Measurements from ENCODE around the gene LSM5.

Gene LSM5

DNA sequence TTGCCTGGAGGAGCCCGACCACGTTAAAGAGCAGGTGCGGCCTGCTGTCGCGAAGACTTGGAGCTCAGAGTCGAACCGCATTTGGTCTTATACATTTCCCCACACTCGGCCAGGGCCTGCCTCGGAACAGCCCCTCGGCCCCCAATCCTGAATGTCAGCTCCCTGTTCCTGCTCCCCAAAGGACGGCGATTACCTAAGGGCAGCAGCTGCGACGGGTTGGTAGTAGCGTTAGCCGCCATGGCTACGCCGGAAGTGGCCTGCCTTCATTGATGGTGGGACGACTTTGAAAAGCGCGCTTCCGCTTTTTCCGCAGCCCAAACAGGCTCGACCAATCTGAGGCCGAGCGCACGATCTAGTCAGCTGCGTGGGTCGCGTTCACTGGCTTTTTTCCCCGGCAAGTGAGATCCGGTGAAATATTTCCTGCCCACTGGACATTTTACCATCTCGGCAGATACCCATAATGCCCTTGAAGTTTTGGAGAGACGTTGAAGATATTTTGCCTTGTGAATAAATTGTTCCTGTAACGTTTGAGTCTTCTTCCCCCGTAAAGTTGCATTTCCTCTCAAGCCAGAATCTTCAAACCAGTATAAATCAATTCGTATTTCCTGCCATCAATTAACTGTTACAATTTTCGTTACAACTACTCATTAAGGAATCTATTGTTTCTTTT, at the start of gene LSM5:
Gene LSM5 (minus strand): TSS at position 254 of the 670 bp plus-strand sequence. CDS start 15 bp downstream, at position 239.
- peak; percentile 80 to 91 (median 85) for DNase-seq

DNA sequence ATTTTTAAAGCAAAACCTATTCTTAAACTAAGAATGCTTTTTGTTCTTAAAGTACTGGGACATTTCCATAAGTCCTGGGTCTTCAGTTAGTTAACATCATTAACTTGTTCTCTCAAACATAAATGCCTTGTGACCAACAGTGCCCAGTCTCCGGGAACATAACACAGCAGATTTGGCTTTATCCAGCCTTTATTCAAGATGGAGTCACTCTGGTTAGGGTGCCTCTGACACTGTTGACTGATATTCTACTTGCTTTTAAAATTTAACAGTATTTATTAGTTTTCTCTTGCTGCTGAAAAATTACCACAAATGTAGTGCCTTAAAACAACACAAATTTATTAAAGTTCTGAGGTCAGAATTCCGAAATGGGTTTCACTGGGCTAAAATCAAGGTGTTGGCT, 49.2 kb upstream of the LSM5 start:
- DNase-seq = no peak

DNA sequence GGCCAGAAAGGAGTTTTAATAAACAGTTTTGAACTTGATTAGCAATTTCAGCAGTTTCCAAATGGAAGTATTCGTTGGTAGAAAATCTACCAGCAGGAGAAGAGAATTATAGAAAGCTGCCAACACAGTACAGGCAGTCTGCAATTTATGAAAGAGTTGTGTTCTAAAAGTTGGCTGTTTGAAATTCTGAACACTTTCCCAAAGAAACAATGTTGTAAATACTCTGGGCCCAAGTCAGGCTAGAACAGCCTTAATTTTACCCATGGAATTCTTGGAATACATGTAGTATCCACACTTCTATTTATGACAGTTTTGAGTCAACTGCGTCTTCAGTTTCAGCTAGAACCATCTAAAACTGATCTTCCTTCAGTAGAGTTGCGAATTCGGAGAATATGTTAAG, 47.6 kb upstream of the LSM5 start:
- no peak for DNase-seq

DNA sequence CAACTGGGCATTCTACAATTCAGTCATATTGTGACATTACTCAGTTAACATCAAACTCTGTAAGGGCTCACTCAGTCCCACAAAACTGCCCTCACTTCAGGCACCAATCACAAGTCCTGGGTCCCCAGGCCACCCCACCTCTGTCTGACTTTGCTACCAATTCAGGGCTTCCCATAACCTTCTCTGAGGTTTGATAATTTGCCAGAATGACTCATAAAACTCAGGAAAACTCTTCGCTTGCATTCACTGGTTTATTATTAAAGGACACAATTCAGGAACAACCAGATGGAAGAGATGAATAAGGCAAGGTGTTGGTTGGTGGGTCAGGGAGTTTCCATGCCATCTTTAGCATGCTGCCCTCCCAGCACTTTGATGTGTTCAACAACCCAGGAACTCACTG, 46.4 kb upstream of the LSM5 start:
- DNase-seq = no peak

DNA sequence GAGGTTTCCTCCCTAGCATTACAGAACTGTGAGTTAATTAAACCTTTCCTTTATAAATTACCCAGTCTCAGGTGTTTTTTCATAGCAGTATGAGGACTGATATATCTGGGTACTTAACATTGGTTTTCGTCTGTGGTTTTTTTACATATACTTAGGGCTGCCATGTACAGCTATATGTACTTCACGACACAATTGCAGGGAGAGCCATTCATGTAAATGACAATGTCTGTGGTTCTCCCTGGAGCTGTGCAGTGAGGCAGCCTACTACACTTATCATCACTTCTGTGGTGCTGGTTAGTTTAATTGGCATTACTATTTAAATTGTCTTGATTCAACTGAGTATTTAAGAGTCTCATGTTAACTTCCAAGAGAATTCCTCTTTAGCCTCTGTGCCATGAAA, 45.8 kb upstream of the LSM5 start:
- DNase-seq = no peak

DNA sequence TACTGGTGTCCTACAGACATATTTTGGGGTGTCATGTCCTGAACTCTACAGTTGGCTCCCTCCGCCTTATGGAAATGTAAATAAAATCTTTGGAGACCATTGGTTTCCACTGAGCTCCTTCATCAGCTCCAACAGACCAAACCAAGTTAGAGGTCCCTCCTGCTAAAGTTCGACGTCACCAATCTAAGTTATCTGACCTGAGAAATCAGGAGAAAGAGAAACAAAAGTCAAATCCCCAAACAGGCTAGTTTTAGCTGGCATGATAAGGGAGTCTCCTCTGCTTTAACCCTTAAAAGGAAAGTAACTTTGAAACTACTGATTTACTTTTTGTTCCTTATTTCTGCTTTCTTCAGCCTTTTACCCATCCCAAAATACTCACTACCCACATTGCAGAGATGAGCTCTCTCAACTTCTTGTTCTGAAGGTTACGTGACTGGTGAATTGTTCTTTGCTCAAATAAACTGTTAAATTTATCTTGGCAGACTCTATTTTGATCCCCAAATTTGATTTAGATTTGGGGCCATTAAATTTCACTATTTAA, 45.1 kb upstream of the LSM5 start:
- DNase-seq = no peak

DNA sequence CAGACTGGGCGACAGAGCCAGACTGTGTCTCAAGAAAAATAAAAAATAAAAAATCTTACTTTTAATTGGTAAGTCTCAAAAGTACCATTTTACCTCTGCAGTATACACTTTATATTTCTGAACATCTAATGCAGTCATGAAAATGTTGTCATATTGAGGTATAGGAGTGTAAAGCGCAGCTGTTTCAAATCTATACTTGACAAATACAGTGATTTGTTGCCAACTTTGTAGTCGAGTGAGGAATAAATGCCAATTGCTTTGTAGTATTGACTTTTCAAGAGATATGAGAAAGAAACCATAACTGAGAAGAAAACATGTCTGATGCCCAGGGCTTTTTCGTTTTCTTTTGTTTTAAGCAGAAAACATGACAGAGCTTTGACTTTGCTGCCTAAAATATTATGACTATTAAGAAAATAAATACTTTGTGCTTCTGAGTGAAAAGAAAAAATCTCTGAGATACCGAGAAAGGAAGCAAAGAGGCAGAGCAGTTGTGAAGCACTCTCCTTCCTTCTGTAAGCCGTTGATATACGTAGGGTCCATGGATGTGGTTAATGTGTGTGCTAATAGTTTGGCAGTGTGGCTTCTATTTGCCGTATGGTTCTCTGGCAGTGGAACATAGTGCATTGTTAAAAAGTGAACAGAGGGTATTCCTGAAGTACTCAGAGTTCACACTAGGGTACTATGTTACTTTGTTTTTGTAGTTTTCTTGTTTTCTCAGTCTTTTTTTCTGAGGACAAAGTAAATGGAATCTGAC, 43.3 kb upstream of the LSM5 start:
- no peak for DNase-seq

DNA sequence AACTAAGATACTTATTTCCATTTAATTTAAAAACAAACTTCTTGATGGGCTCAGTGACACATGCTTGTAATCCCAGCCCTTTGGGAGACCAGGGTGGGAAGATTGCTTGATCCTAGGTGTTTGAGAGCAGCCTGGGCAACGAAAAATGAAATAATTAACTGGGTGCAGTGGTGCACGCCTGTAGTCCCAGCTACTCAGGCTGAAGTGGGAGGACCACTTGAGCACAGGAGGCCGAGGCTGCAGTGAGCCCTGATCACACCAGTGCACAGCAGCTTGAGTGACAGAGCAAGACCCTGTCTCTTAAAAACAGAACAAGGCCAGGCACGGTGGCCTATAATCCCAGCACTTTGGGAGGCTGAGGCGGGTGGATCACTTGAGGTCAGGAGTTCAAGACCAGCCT, 42.5 kb upstream of the LSM5 start:
- no peak for DNase-seq

DNA sequence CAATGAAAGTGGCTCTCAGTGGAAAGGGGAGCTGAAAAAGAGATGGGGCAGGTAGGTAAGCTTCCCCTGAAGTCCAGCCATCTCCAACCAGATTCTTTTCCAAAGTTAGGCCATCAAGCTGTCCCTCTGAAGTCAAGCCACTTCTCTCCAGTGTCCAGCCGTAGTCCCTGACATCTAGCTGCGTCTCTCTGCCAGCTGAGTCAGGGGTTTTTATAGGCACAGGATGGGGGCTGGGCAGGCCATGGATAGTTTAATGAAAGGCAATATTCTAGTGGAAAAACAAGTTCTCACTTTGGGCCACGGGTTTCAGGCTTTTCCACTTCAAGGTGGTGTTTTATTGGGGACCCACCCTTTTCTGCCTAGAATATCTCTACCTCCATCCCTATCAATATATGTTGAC, 41.9 kb upstream of the LSM5 start:
- no peak for DNase-seq

DNA sequence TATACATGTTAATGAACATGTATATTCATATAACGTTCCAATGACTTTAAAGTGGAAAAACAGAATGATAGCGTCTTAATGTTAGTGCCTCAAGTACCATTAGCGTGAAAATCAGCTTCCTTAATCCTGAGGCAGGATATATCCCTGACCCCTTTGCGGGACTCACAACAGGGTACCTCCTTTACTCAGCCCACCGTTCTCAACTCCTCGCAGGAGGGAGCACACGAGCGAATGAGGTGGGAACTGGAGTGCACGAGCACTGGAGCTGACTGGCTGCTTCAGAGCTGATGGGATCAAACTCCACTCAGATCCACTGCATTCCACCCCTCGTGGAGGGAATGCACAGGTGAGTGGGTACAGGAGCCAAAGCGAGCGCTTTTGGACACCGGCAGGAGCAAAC, 41.2 kb upstream of the LSM5 start:
- no peak for DNase-seq

DNA sequence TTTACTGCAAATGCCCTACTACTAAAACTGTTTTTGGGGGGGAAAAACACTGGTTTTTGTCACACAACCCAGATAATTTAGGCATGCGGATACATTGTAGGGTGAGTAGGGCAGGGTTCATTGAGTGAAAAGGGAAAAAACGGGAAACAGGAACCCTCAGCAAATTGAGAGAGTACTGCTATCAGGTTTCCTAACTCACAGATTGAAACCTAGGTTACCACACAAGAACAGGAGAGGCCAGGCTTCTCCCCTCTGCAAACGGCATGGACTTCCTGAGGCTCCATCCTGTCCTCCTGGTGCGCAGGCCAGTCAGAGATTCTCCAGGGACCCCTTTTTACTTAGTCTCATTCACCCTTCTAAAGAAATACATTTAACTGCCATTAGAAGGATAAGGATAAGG, 35.7 kb upstream of the LSM5 start:
- DNase-seq = no peak

DNA sequence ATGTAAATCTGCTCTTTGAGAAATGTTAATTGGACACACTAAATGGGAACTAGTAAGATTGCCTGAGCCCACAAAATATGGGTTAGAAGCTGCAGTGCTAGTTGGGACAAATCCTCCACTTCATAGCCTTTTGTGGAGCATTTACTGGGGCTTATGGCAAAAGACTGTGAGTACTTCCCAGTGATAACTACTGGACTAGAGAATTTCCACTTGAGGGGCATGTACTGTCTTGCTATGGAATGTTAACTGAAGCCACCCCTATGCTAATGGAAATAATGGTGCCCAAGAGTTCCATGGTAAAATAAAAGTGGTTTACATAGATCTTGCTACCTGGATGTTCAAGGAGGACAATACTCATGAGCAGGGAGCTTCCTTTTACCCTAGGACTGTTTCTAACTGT, 34.5 kb upstream of the LSM5 start:
- no peak for DNase-seq

DNA sequence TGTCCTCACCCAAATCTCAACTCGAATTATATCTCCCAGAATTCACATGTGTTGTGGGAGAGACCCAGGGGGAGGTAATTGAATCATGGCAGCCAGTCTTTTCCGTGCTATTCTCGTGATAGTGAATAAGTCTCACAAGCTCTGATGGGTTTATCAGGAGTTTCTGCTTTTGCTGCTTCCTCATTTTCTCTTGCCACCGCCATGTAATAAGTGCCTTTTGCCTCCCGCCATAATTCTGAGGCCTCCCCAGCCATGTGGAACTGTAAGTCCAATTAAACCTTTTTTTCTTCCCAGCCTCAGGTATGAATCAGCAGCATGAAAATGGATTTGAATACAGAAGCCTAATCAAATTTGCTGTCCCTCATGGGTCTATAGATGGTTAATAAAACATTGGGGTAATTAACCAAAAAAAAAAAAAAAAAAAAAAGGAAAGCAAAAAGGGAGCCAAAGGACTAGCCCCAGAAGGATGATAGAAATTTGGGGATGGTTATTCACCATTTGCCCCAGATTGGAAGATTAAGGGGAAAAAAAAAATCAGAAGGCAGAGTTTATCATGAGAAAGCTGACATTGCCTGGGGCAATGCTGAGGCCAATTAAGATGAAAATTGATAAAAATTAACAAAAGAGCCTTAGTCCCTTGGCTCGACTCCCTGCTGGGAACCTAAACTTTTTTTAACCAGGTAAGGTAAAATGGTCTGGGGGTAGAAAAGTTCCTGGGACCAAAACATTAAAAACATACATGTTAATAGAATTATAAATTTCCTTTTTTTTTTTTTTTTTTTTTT, 32.8 kb upstream of the LSM5 start:
- no peak for DNase-seq

DNA sequence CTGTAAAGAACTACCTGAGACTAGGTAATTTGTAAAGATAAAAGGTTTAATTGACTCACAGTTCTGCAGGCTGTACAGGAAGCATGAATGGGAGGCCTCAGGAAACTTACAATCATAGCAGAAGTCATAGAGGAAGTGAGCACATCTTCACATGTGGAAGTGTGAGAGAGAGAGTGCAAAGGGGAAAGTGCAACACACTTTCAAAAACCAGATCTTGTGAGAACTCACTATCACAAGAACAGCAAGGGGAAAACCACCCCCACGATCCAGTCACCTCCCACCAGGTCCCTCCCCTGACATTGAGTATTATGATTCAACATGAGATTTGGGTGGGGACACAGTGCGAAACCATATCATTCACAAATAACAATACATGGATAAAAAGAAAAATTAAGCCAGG, 29.6 kb upstream of the LSM5 start:
- no peak for DNase-seq

DNA sequence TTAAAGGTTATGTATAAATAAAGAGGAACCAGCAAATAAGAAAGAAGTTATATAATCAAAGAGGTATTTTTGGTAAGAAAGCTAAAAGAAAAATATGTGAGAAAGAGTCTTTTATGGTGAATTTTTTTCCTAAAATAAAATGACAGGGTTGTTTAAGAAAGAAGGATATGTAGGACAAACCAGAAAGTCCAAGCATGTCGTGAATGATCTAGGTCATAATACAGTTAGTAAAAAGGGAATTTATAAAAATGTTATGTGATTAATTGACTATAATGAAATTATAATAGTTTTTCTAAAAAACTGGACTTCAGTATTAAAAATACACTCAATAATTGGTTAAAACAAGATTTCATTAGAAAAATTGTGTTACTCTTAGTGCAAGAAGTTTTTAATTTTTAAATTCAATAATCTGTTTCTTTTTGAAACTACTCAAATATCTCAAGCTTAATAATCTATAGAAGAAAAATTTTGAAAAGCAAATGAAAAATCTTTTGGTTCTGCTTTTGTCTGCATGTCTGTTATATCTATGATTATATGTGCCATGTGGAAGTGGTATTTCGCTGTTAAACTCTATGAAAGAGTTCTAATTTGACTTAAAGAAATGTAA, 28.5 kb upstream of the LSM5 start:
- DNase-seq = no peak

DNA sequence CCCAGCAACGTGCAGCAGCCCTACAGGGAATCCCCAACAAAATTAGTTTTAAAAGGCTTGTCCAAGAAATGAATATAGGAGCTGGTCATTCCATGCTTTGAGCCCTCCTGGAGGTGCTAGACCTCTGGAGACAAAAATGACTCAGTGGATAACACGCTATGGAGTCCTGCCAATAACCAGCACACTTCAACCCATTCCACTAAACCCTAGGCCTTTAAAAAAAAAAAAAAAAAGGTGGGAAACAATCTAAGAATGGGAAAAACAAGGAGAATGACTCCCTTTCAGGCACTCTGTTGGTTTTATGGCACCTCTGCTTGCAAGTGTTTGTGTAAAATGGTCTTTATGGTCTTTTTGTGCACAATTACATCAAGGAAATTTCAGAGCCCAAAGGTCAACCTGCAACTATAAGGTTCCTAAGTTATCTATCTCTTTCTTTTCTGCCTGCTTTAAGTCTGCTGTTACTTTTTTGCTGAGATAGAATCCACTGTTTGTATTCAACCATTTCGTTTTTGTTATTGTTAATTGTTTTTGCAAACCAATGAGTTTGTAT, 26.4 kb upstream of the LSM5 start:
- DNase-seq = no peak

DNA sequence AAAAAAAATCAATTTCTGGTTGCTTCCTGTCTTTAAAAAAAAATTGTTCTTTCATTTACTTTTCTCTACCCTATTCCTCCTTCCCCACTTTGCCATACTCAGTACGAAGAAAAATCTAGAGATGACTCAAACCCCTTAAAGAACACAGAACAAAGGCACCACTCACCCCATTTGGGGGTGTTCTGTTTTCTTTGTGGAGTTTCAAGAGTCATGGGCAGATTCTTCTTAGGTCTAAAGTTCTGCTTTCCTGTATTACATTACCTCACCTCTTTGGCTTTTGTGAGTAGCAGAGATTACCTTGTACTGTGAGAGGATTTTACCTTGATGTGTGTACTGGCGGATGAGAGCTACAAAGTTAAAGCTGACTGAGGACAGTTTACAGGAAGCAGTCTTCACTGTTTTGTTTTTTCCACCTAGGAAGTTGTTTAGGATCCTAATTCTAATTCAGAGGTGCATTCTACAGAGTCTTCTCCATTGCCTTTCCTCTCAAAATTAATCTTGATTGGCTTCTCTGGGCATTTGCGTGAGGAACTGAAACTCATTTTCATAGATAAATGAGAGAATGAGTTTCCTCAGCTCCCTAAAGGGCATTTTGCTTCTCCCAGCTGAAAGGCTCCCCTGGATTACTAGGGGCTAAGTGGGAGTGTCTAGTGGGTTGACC, 25.8 kb upstream of the LSM5 start:
- DNase-seq = peak in 2 of 6 experiments; percentile 9 to 11

DNA sequence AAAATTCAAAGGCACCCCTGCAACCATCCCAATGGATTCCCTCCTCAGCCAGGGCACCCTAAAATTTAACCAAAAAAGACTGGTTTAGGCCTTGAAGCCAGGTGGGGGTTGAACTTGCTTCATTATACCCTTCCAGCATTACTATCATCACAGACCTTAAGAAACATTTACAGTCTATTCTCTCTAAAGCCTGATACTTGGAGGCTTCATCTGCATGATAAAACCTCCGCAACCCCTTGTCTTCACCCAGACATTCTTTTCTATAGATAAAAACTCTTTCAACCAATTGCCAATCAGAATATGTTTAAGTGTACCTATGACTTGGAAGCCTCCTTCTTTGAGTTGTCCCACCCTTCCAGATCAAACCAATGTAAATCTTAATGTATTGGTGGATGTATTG, 23.0 kb upstream of the LSM5 start:
- no peak for DNase-seq

DNA sequence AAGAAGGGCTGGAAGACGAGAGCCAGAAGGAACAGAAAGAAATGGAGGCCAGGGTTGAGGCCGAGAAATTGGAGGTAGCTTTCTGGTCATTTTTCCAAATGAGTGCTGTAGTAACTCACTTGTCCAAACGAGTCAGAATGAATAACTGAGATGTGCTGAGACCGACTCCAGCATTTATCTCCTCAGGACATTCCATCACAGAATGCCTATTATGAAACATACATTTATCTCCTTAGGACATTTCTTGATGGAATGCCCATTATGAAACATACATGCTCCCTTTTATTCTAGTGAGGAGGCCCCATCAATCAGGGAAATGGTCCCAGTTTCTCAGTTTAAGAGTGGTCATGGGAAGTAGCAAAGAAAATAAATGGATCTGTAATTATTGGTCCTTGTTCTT, 21.6 kb upstream of the LSM5 start:
- no peak for DNase-seq

DNA sequence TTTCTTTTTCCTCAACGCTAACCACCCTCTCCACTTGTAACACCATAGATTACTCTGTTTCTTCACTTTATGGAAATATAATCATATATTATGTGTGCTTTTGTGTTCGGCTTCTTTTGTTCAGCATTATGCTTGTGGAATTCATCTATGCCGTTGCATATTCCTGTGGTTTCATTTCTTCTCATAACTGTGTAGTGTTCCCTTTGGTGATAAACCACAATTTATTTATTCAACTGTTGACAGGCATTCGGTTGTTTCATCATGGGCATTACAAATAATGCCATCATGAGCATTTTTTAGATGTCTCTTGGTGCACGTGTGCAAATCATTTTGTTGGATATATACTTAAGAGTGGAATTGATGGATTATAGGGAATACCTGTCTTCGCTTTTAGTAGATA, 17.2 kb upstream of the LSM5 start:
- no peak for DNase-seq

DNA sequence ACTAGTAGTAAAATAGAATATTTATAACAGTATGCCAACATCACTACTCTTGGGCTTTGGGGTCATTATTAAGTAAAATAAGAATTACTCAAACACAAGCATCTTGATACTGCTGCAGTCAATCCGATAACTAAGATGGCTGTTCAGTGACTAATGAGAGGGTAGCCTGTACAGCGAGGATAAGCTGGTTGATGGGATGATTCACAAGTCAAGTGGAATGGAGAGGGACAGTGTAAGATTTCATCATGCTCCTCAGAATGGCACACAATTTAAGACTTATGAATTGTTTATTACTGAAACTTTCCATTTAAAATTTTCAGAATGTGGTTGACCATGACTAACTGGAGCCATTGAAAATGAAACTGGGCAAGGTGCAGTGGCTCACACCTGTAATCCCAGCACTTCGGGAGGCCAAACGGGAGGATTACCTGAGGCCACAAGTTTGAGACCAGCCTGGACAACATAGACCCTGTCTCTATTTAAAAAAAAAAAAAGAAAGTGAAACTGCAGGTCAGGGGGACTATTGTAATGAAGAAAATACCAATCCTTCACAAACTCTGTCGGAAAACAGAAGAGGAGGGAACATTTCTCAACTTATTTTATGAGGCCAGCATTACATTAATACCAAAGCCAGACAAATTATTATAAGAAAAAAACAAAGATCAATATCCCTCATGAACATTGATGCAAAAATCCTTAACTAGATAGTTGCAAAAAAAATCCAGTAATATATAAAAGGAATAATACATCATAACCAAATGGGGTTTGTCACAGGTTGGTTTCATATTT, 16.3 kb upstream of the LSM5 start:
- DNase-seq = no peak

DNA sequence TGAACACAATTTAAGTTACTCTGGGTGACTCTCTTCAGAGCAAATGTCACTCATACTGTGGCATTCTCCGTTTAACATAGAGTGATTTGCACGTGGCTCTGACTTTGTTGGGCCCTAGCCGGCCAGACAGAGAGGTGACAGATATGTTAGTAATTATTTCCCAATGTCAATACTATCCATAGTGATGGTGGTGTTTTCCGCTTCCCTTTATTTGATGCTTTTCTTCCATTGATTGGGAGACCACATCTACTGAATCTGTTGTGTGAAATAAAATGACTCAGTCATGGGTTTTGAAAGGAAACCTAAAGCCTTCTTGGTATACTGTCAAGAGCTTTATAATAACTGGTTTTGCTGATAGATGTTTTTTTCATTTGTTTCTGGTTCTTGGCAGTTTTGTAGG, 12.5 kb upstream of the LSM5 start:
- DNase-seq = no peak

Data from stimulated activated naive CD4-positive, alpha-beta T cell (primary cell).